Mucosa of descending colon (tissue), 3 donors: ENCODE data around the gene ALPG. TPM values are rescaled to one million over a fixed set of nuclear protein-coding genes. Genes with fewer than 3 reads are reported as not detected.
"Not testable (repeated sequence)": the region's sequence is repeated elsewhere in the genome, so short reads cannot be mapped to it uniquely, and the experiment has no call there.

ENCODE experiments used
- ATAC-seq: fragments of 200-7000 bp; cut with Tn5 transposase; one replicate; pipeline ENCODE4 v1.9.1; 2020; ENCODE audit warnings: mild to moderate bottlenecking, moderate library complexity
- DNase-seq, 3 donors: peaks; one replicate each; pipeline ENCODE4 v3.0.0-alpha.2; 2020
- H3K36me3 ChIP-seq: fragments of 200-600 bp; one replicate; pipeline ENCODE4 v1.8.0; 2021; ENCODE audit warnings: low read depth, mild to moderate bottlenecking
- H3K4me1 ChIP-seq: fragments of 200-600 bp; one replicate; pipeline ENCODE4 v1.8.0; 2021; ENCODE audit warnings: low read depth, mild to moderate bottlenecking
- H3K4me3 ChIP-seq: fragments of 200-600 bp; one replicate; pipeline ENCODE4 v1.8.0; 2021; ENCODE audit warnings: mild to moderate bottlenecking
- H3K9me3 ChIP-seq: fragments of 200-600 bp; one replicate; pipeline ENCODE4 v1.8.0; 2021; ENCODE audit warnings: mild to moderate bottlenecking
- intact Hi-C, 2 donors: fragments of 100-400 bp; cut with DNase I in 1 of 2; cut with micrococcal nuclease in 1 of 2; formaldehyde crosslinking; loops; one replicate each; pipeline versions ENCODE4 v1.11.0 to v1.11.1; 2022; cut with DNase I, micrococcal nuclease
- total RNA-seq, 3 donors: library from RNA; stranded (reverse); fragmentation: NEBNext Ultra II Directional in 2 of 3; extraction: Animal tissue kit (Norgen Biotek cat#: 25700) in 2 of 3; gene quantifications; one replicate each; pipeline versions ENCODE4 v1.2.1 to v1.2.4, GENCODE V29; 2021 to 2023
- TF ChIP-seq, protein P1 (sequence below): fragments of 200-600 bp; IDR thresholded peaks from one replicate; pipeline ENCODE4 v1.8.0; 2022; ENCODE audit warnings: antibody characterized with exemption, mild to moderate bottlenecking
- donor health status: DM: no; HTN: no; CAD: no; lungs with moderate emphysema.
- donor health status: DM: no; HTN: no; CAD: no.
- donor health status: DM: no; HTN: yes; CAD: no.

Gene ALPG
- total RNA-seq, 3 donors from 2014 or later: 0.54 to 8.1 (median 0.61) TPM

DNA sequence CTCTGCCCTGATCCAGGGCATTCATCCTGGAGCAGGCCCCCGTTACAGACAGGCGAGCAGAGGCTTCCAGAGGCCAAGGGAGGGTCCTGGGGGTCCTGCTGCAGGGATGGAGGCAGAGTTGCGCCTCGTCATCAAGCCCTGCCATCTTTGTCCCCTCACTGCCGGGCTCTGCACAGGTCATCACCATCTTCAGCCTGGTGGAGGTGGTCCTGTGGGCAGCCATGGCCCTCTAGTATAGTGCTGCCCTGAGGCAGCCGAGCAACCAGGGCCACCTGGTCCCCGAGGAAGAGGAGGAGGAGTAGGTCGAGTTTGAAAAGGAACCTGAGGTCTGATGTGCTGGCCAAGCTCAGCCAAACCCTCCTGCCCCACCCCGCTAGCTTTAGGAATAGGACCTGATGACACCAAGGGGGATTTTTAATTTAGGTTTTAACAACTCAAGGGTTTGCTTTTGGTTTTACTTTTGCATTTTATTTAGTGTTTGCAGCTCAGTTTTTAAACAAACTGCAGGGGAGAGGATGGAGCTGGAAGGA lies 40.5 kb downstream of the ALPG start:
- Histone ChIP-seq H3K4me3 (no peak overlapping the region), H3K36me3 (no peaks in the 10 kb centered on the region), H3K4me1 (no peaks in the 10 kb centered on the region), H3K9me3 (no peaks in the 10 kb centered on the region)
- ATAC-seq (no peak), DNase-seq (no peak)
- TF ChIP-seq, protein P1, sequence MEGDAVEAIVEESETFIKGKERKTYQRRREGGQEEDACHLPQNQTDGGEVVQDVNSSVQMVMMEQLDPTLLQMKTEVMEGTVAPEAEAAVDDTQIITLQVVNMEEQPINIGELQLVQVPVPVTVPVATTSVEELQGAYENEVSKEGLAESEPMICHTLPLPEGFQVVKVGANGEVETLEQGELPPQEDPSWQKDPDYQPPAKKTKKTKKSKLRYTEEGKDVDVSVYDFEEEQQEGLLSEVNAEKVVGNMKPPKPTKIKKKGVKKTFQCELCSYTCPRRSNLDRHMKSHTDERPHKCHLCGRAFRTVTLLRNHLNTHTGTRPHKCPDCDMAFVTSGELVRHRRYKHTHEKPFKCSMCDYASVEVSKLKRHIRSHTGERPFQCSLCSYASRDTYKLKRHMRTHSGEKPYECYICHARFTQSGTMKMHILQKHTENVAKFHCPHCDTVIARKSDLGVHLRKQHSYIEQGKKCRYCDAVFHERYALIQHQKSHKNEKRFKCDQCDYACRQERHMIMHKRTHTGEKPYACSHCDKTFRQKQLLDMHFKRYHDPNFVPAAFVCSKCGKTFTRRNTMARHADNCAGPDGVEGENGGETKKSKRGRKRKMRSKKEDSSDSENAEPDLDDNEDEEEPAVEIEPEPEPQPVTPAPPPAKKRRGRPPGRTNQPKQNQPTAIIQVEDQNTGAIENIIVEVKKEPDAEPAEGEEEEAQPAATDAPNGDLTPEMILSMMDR: no peak
- intact Hi-C loops: loop anchor here (5.0 to 10.0 kb wide), 2 partner anchors 70 to 542 kb away; no protein-coding TSS in a partner anchor

DNA sequence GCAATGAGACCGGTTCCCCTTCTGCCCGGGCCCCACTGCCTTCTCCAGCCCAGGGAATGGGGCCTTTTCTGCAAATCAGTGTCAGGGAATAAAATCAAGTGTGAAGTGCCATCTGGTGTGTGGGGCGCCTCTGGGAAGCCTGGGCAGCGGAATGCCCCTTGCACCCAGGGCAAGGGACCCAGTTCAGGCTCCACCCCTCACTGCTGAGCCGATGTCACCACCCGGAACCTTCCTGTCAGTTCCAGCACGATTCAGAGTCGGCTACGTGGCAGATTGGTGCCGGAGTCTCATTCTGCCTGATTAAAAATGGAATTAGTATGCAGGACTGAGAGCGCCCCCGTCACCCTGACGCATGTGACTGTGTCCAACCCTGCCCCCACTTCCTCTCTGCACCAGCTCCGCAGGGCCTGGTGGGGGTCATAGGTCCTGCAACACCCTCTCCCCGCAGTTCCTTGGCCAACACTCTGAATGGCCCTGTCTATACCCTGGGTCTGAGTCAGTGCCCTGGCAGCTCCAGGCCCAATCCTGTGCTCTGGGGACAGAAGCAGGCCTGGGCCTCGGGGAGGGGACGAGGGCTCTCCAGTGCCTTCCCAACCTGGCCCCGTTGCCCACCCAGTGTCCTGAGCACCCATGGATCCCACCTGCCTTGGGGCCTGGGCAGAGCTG lies 41.1 kb downstream of the ALPG start:
- H3K36me3 ChIP-seq: no peaks in the 10 kb centered on the region
- ATAC-seq: peak; percentile 73
- TF ChIP-seq, protein P1: no peak
- intact Hi-C loops: loop anchor here (5.0 to 10.0 kb wide), 2 partner anchors 70 to 543 kb away; no protein-coding TSS in a partner anchor
- DNase-seq: peak in 1 of 3 donors; percentile 40
- H3K4me3 ChIP-seq: no peak overlapping the region
- H3K9me3 ChIP-seq: no peaks in the 10 kb centered on the region
- H3K4me1 ChIP-seq: no peaks in the 10 kb centered on the region

DNA sequence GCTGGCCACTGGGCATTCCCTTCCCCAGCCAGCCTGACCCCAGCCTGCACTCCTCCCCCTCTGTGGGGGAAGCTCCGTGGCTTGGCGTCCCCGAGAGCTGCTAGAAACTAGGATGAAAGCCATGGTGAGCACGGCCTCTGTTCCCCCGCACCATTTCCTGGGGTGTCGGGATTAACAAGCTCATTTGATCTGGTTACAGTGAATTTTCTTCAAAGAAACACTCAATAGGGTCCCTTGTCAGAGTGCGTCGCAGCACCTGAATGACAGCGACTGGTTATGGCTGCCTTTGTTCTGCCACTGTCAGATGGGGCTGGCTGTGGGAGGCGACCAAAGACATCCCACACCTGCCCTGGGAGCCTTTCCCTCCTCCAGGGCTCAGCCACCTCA lies 41.7 kb downstream of the ALPG start:
- Histone ChIP-seq H3K9me3 (no peaks in the 10 kb centered on the region), H3K4me1 (no peaks in the 10 kb centered on the region), H3K4me3 (no peak overlapping the region), H3K36me3 (no peaks in the 10 kb centered on the region)
- intact Hi-C loops: loop anchor here (5.0 to 10.0 kb wide), 2 partner anchors 69 to 543 kb away; no protein-coding TSS in a partner anchor
- TF ChIP-seq, protein P1: no peak
- DNase-seq (no peak), ATAC-seq (no peak)

DNA sequence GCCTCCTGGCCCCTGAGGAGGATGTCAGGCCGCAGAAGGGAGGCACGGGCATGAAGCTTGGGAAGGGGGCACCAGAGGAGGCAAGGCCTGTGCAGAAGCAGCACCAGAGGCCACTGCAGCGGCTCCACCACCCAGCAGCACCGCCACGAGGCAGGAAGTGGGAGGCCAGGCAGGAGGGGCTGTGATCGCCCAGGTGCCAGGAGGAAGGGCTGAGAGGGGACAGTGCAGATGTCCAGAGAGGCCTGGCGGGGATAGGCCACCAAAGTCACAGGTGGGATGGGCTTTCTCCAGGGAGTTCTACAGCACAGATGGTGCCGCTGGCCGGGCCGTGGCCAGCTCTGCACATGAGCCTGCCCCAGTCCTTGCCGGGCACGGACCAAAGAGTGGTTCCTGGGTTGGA lies 43.3 kb downstream of the ALPG start:
- ATAC-seq (no peak), DNase-seq (no peak)
- no peaks in the 10 kb centered on the region for H3K9me3 ChIP-seq
- no peaks in the 10 kb centered on the region for H3K4me1 ChIP-seq
- no peaks in the 10 kb centered on the region for H3K36me3 ChIP-seq
- intact Hi-C loops: loop anchor here (5.0 to 10.0 kb wide), 2 partner anchors 67 to 545 kb away; no protein-coding TSS in a partner anchor
- TF ChIP-seq, protein P1: no peak
- no peak overlapping the region for H3K4me3 ChIP-seq

DNA sequence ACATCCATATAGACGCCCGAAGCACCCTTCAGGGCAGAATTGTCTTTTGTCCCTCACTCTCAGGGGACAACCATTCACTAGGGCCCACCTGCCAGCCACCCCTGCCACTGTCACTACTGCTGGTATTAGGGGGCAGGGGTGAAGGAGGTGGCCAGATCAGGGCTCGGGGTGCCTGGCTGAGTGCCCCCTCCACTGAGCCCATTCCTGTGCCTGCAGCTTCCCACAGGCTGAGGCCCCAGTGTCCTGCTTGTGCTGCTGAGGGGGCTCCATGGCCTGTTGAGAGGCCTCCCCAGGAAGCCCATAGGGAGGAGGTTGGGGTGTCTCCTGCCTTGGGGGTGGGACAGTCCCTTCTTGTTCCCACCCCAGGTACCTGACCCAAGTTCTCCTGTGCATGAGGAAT lies 45.0 kb downstream of the ALPG start:
- H3K4me3 ChIP-seq, H3K9me3 ChIP-seq, H3K4me1 ChIP-seq, H3K36me3 ChIP-seq, DNase-seq, intact Hi-C loops, ATAC-seq: not testable (repeated sequence)

DNA sequence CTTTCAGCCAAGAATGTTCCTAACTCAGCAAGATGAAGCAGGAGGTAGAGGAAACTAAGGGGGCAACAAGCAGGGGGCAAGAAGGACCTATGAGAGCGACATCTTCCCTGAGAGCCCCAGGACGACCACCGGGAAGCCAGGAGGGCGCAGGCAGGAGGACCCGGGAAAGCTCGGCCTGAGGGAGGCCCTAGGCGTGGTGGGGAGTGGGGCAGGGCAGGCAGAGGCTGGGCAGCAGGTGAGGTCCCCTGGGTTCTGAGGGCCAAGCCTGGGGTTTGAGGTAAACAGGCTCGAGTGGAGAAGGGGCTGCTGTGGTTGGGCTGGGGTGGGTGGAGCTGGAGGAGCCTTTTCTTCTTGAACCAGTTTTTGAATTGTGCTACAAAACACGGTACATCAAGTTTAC lies 48.0 kb downstream of the ALPG start:
- intact Hi-C loops: no loop called here
- TF ChIP-seq, protein P1: no peak
- H3K9me3 ChIP-seq: no peaks in the 10 kb centered on the region
- H3K36me3 ChIP-seq: no peaks in the 10 kb centered on the region
- peaks cover 9% of the 10 kb centered on the region for H3K4me1 ChIP-seq
- no peak for DNase-seq
- ATAC-seq: no peak
- no peak overlapping the region for H3K4me3 ChIP-seq
